ENCODE results near the gene ELMO2.
A peak's percentile ranks its signal among the peaks of the same experiment; 100 is the strongest.

Gene ELMO2

GRCh38 chr20:46331611-46332361, 74.6 kb downstream of the ELMO2 start:
- Histone ChIP-seq H3K4me3 (ENCODE audit: severe bottlenecking) (no peak overlapping the region), H3K27me3 (ENCODE audit: insufficient read depth, poor library complexity, severe bottlenecking) (peaks cover 4% of the 10 kb centered on the region), H3K27ac (ENCODE audit: poor library complexity, severe bottlenecking) (no peak overlapping the region), H3K4me1 (ENCODE audit: insufficient read depth, poor library complexity, severe bottlenecking) (no peaks in the 10 kb centered on the region), H3K36me3 (ENCODE audit: low read depth) (no peaks in the 10 kb centered on the region), H3K9me3 (ENCODE audit: severe bottlenecking) (no peaks in the 10 kb centered on the region)
- DNase-seq (ENCODE audit: low spot score) (no peak), ATAC-seq (ENCODE audit: low read depth) (peak; percentile 20; the same call in 1 of the 3 replicates)
- TF ChIP-seq, protein P1, sequence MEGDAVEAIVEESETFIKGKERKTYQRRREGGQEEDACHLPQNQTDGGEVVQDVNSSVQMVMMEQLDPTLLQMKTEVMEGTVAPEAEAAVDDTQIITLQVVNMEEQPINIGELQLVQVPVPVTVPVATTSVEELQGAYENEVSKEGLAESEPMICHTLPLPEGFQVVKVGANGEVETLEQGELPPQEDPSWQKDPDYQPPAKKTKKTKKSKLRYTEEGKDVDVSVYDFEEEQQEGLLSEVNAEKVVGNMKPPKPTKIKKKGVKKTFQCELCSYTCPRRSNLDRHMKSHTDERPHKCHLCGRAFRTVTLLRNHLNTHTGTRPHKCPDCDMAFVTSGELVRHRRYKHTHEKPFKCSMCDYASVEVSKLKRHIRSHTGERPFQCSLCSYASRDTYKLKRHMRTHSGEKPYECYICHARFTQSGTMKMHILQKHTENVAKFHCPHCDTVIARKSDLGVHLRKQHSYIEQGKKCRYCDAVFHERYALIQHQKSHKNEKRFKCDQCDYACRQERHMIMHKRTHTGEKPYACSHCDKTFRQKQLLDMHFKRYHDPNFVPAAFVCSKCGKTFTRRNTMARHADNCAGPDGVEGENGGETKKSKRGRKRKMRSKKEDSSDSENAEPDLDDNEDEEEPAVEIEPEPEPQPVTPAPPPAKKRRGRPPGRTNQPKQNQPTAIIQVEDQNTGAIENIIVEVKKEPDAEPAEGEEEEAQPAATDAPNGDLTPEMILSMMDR (IDR thresholded peaks at IDR 0.05; ENCODE audit: poor library complexity, severe bottlenecking), result no peak

- H3K27ac ChIP-seq (ENCODE audit: poor library complexity, severe bottlenecking), result no peak overlapping the region
- peaks cover 4% of the 10 kb centered on the region for H3K27me3 ChIP-seq (ENCODE audit: insufficient read depth, poor library complexity, severe bottlenecking)
- no peaks in the 10 kb centered on the region for H3K36me3 ChIP-seq (ENCODE audit: low read depth)
- no peaks in the 10 kb centered on the region for H3K4me1 ChIP-seq (ENCODE audit: insufficient read depth, poor library complexity, severe bottlenecking)
- no peak for DNase-seq (ENCODE audit: low spot score)
- H3K4me3 ChIP-seq (ENCODE audit: severe bottlenecking), result no peak overlapping the region
- H3K9me3 ChIP-seq (ENCODE audit: severe bottlenecking), result no peaks in the 10 kb centered on the region
- ATAC-seq (ENCODE audit: low read depth), result no peak
- TF ChIP-seq, protein P1 (IDR thresholded peaks at IDR 0.05; ENCODE audit: poor library complexity, severe bottlenecking), result no peak
These were observed 75.5 kb downstream of the ELMO2 start for GRCh38 chr20:46330831-46331371.

- TF ChIP-seq, protein P1 (IDR thresholded peaks at IDR 0.05; ENCODE audit: poor library complexity, severe bottlenecking), result no peak
- Histone ChIP-seq H3K36me3 (ENCODE audit: low read depth) (no peaks in the 10 kb centered on the region), H3K4me3 (ENCODE audit: severe bottlenecking) (no peak overlapping the region), H3K27ac (ENCODE audit: poor library complexity, severe bottlenecking) (no peak overlapping the region), H3K4me1 (ENCODE audit: insufficient read depth, poor library complexity, severe bottlenecking) (no peaks in the 10 kb centered on the region), H3K9me3 (ENCODE audit: severe bottlenecking) (no peaks in the 10 kb centered on the region), H3K27me3 (ENCODE audit: insufficient read depth, poor library complexity, severe bottlenecking) (peaks cover 7% of the 10 kb centered on the region)
- DNase-seq (ENCODE audit: low spot score), result no peak
- ATAC-seq (ENCODE audit: low read depth), result no peak; the same call in 2 of the 3 replicates
These were observed 76.2 kb downstream of the ELMO2 start for GRCh38 chr20:46330072-46330763.

DNA sequence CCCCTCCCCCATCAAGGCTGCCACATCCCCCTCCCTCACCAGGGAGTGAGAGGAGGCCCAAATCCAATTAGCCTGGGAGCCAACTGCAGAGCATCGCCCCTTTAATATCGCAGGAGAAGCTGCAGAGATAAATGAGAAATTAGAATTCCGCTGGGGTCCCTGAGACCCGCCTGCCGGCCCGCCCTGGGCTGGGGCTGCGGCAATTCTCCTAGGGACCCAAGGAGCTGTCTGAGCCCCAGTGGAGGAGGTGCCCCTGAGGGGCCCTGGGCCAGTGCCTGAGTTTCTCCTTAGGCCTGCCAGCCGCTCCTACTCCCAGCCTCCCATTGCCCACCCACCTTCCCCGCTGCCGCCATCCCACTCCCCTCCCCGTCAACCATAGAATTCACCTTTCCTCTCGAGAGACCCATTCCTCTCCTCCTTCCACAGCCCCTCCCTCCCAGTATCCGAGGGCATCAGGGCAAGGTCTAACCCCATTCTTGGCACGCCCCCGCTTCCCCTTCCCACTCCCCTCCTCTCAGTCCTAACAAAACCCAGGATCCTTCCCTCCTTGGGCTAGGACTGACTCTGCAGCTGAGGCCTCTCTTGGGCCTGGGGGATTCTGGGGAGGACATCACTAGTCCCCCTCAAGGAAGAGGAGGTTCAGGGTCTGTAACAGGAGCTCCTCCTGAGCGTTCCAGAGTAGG, 78.1 kb downstream of the ELMO2 start:
- no peak for ATAC-seq (ENCODE audit: low read depth)
- TF ChIP-seq, protein P1 (IDR thresholded peaks at IDR 0.05; ENCODE audit: poor library complexity, severe bottlenecking), result no peak

More for the DNA sequence above, 78.1 kb downstream of the ELMO2 start:
- Histone ChIP-seq H3K4me1 (ENCODE audit: insufficient read depth, poor library complexity, severe bottlenecking) (no peaks in the 10 kb centered on the region), H3K27ac (ENCODE audit: poor library complexity, severe bottlenecking) (no peak overlapping the region), H3K9me3 (ENCODE audit: severe bottlenecking) (no peaks in the 10 kb centered on the region), H3K4me3 (ENCODE audit: severe bottlenecking) (no peak overlapping the region), H3K27me3 (ENCODE audit: insufficient read depth, poor library complexity, severe bottlenecking) (peaks cover 20% of the 10 kb centered on the region), H3K36me3 (ENCODE audit: low read depth) (no peaks in the 10 kb centered on the region)
- DNase-seq (ENCODE audit: low spot score), result no peak

All from RWPE2 (cell line).